ENCODE results near the gene AURKA. TPM values are rescaled to one million over a fixed set of nuclear protein-coding genes. Genes with fewer than 3 reads are reported as not detected.
A peak's percentile ranks its signal among the peaks of the same experiment; 100 is the strongest.

The AURKA gene
- total and polyA plus RNA-seq, 9 of the 15 experiments (the other 6 are each of a cell fraction or from before 2014, with no cell fraction given): 72.7 to 162 (median 113) TPM

GRCh38 chr20:56422076-56422823 lies 30.2 kb upstream of the AURKA start (continued):
- TF ChIP-seq CEBPZ (IDR thresholded peaks at IDR 0.05; ENCODE audit: borderline replicate concordance, low read depth, low read length) (no peak), SMARCB1 (IDR thresholded peaks at IDR 0.05; ENCODE audit: insufficient read length, low read depth) (no peak), JUND (IDR thresholded peaks at IDR 0.05; ENCODE audit: borderline replicate concordance, low read depth, low read length) (peak; percentile 57; the same call in 1 of the 2 replicates), JUND (tag; IDR thresholded peaks at IDR 0.05; ENCODE audit: borderline replicate concordance, low read depth, low read length) (no peak; the same call in 2 of the 3 replicates), ZMIZ1 (IDR thresholded peaks at IDR 0.05; ENCODE audit: low read depth in 2 of 2, low read length in 2 of 2) (0 out of 4 replicates have a peak, but pooled peaks of 1 of the 2 experiments have one; percentile 35), MYC (IDR thresholded peaks at IDR 0.05; ENCODE audit: low read depth, low read length) (no peak; the same call in 1 of the 2 replicates), MYC (CRISPR knock-in tag; IDR thresholded peaks at IDR 0.05; ENCODE audit: borderline replicate concordance, low read depth) (no peak), EP300 (IDR thresholded peaks at IDR 0.05; ENCODE audit: low read length) (peak; percentile 67; the same call in 1 of the 2 replicates), FOXA3 (CRISPR knock-in tag; conservative IDR thresholded peaks at IDR 0.05 in 1 of 2, IDR thresholded peaks at IDR 0.05 in 1 of 2) (no peak), RNF219 (CRISPR knock-in tag; IDR thresholded peaks at IDR 0.05) (no peak)

Data from K562 (cell line).